Activated naive CD8-positive, alpha-beta T cell treated with anti-CD3 and anti-CD28 coated beads, Interleukin-2, amount 50 U/mL, for 16 hours (primary cell): ENCODE results near the gene SPRY4.
"Not testable (repeated sequence)": the region's sequence is repeated elsewhere in the genome, so short reads cannot be mapped to it uniquely, and the experiment has no call there.

Source experiments
- DNase-seq: peaks from one replicate; pipeline ENCODE4 v3.0.0-alpha.2; 2020; ENCODE audit warnings: low read depth, low spot score

Gene SPRY4

GRCh38 chr5:142295084-142295758 is 29.6 kb downstream of the SPRY4 start:
- no peak for DNase-seq

- no peak for DNase-seq
Observed at GRCh38 chr5:142293486-142293885, 31.3 kb downstream of the SPRY4 start.

- no peak for DNase-seq
Observed at GRCh38 chr5:142292808-142293207, 32.0 kb downstream of the SPRY4 start.

- no peak for DNase-seq
Observed at GRCh38 chr5:142292249-142292648, 32.6 kb downstream of the SPRY4 start.

GRCh38 chr5:142290577-142291299 is 34.1 kb downstream of the SPRY4 start:
- DNase-seq, result no peak

GRCh38 chr5:142289708-142290576 is 34.9 kb downstream of the SPRY4 start:
- DNase-seq, result no peak

- no peak for DNase-seq
Observed at GRCh38 chr5:142287973-142288313, 36.9 kb downstream of the SPRY4 start.

- DNase-seq, result no peak
Observed at GRCh38 chr5:142287096-142287972, 37.5 kb downstream of the SPRY4 start.

GRCh38 chr5:142286111-142286510 is 38.7 kb downstream of the SPRY4 start:
- no peak for DNase-seq

GRCh38 chr5:142283304-142283703 is 41.5 kb downstream of the SPRY4 start:
- DNase-seq, result no peak

GRCh38 chr5:142281966-142282365 is 42.9 kb downstream of the SPRY4 start:
- no peak for DNase-seq

- DNase-seq, result no peak
Observed at GRCh38 chr5:142281008-142281367, 43.8 kb downstream of the SPRY4 start.

GRCh38 chr5:142280066-142281007 is 44.5 kb downstream of the SPRY4 start:
- DNase-seq, result no peak

GRCh38 chr5:142278627-142279026 is 46.2 kb downstream of the SPRY4 start:
- no peak for DNase-seq

GRCh38 chr5:142277796-142278195 is 47.0 kb downstream of the SPRY4 start:
- DNase-seq, result no peak

GRCh38 chr5:142276517-142276916 is 48.3 kb downstream of the SPRY4 start:
- no peak for DNase-seq

- DNase-seq, result no peak
Observed at GRCh38 chr5:142275496-142275895, 49.3 kb downstream of the SPRY4 start.

- not testable (repeated sequence) for DNase-seq
Observed at GRCh38 chr5:142272596-142272995, 52.2 kb downstream of the SPRY4 start.

- not testable (repeated sequence) for DNase-seq
Observed at GRCh38 chr5:142264084-142264483, 60.7 kb downstream of the SPRY4 start.

- no peak for DNase-seq
Observed at GRCh38 chr5:142263346-142263745, 61.5 kb downstream of the SPRY4 start.
